H9 (cell line): ENCODE data around the gene HOXB8. TPM values are rescaled to one million over a fixed set of nuclear protein-coding genes. Genes with fewer than 3 reads are reported as not detected.

ENCODE experiments used
- DNase-seq: peaks from one replicate; pipeline ENCODE4 v3.0.0-alpha.2; 2017
- H2AFZ ChIP-seq: one replicate; pipeline ENCODE4 v1.6.1; 2013; ENCODE audit warnings: mild to moderate bottlenecking, low read length, control low read depth, moderate library complexity
- H2AK5ac ChIP-seq: 2 replicates; pipeline ENCODE4 v1.6.1; 2013; ENCODE audit warnings: low read length, control low read depth, mixed read lengths; ENCODE audit not compliant: insufficient read length
- H2BK120ac ChIP-seq: one replicate; pipeline ENCODE4 v1.6.1; 2013; ENCODE audit warnings: low read depth, mild to moderate bottlenecking, low read length, control low read depth, inconsistent platforms; ENCODE audit not compliant: poor library complexity, severe bottlenecking
- H2BK12ac ChIP-seq: 2 replicates; pipeline ENCODE4 v1.6.1; 2013; ENCODE audit warnings: low read length, control low read depth, mixed read lengths, low read depth; ENCODE audit not compliant: insufficient read length
- H2BK15ac ChIP-seq: 2 replicates; pipeline ENCODE4 v1.6.1; 2013; ENCODE audit warnings: low read depth, low read length, control low read depth
- H2BK20ac ChIP-seq: one replicate; pipeline ENCODE4 v1.6.1; 2013; ENCODE audit warnings: low read depth, mild to moderate bottlenecking, low read length, control low read depth, inconsistent platforms; ENCODE audit not compliant: poor library complexity, severe bottlenecking
- H2BK5ac ChIP-seq: 2 replicates; pipeline ENCODE4 v1.6.1; 2013; ENCODE audit warnings: low read length, control low read depth, mixed read lengths; ENCODE audit not compliant: insufficient read length
- H3K14ac ChIP-seq: 2 replicates; pipeline ENCODE4 v1.6.1; 2013; ENCODE audit warnings: low read length, control low read depth; ENCODE audit not compliant: insufficient read depth
- H3K18ac ChIP-seq: 2 replicates; pipeline ENCODE4 v1.6.1; 2013; ENCODE audit warnings: low read depth, mild to moderate bottlenecking, mixed read lengths, low read length, control low read depth; ENCODE audit not compliant: insufficient read length
- H3K23ac ChIP-seq: 2 replicates; pipeline ENCODE4 v1.6.1; 2013; ENCODE audit warnings: low read length, control low read depth, mixed read lengths, low read depth; ENCODE audit not compliant: insufficient read length
- H3K23me2 ChIP-seq: 2 replicates; pipeline ENCODE4 v1.6.1; 2013; ENCODE audit warnings: low read depth, mild to moderate bottlenecking, mixed read lengths, low read length, control low read depth; ENCODE audit not compliant: insufficient read length, poor library complexity, severe bottlenecking
- H3K27ac ChIP-seq: 2 replicates; pipeline ENCODE4 v1.5.1; 2013; ENCODE audit warnings: low read length, control low read depth, mixed read lengths, low read depth; ENCODE audit not compliant: insufficient read length
- H3K27me3 ChIP-seq: 2 replicates; pipeline ENCODE4 v1.6.1; 2013; ENCODE audit warnings: low read length, control low read depth, inconsistent platforms; ENCODE audit not compliant: insufficient read depth
- H3K4ac ChIP-seq: 2 replicates; pipeline ENCODE4 v1.6.1; 2013; ENCODE audit warnings: low read depth, mild to moderate bottlenecking, control low read depth, inconsistent platforms, low read length, moderate library complexity
- H3K4me1 ChIP-seq: 2 replicates; pipeline ENCODE4 v1.6.1; 2013; ENCODE audit warnings: low read length, control low read depth, inconsistent platforms; ENCODE audit not compliant: insufficient read depth
- H3K4me2 ChIP-seq: 2 replicates; pipeline ENCODE4 v1.6.1; 2013; ENCODE audit warnings: low read length, control low read depth, mixed read lengths; ENCODE audit not compliant: insufficient read length, insufficient read depth
- H3K56ac ChIP-seq: 2 replicates; pipeline ENCODE4 v1.6.1; 2013; ENCODE audit warnings: low read depth, mild to moderate bottlenecking, mixed read lengths, low read length, control low read depth; ENCODE audit not compliant: insufficient read length
- H3K79me1 ChIP-seq: 2 replicates; pipeline ENCODE4 v1.6.1; 2013; ENCODE audit warnings: low read depth, mild to moderate bottlenecking, moderate library complexity, low read length, control low read depth, inconsistent platforms; ENCODE audit not compliant: insufficient read depth, poor library complexity, severe bottlenecking
- H3K79me2 ChIP-seq: 2 replicates; pipeline ENCODE4 v1.6.1; 2013; ENCODE audit warnings: low read length, control low read depth, inconsistent platforms; ENCODE audit not compliant: insufficient read depth
- H3K9ac ChIP-seq: 2 replicates; pipeline ENCODE4 v1.6.1; 2013; ENCODE audit warnings: low read length, control low read depth, mixed read lengths; ENCODE audit not compliant: insufficient read length; ENCODE audit errors: extremely low read depth
- H3K9me3 ChIP-seq: one replicate; pipeline ENCODE4 v1.6.1; 2013; ENCODE audit warnings: low read depth, low read length, inconsistent platforms; ENCODE audit not compliant: control insufficient read depth
- H3T11ph ChIP-seq: one replicate; pipeline ENCODE4 v1.6.1; 2013; ENCODE audit warnings: mild to moderate bottlenecking, low read length, control low read depth, inconsistent platforms
- H4K20me1 ChIP-seq: one replicate; pipeline ENCODE4 v1.6.1; 2013; ENCODE audit not compliant: control insufficient read depth, insufficient read length, insufficient read depth
- H4K5ac ChIP-seq: 2 replicates; pipeline ENCODE4 v1.6.1; 2013; ENCODE audit warnings: low read depth, mild to moderate bottlenecking, mixed read lengths, low read length, control low read depth; ENCODE audit not compliant: insufficient read length
- H4K8ac ChIP-seq: replicated peaks from 2 replicates; pipeline ENCODE4 v1.6.1; 2013; ENCODE audit warnings: low read length, control low read depth, mixed read lengths, low read depth; ENCODE audit not compliant: insufficient read length
- H4K91ac ChIP-seq: 2 replicates; pipeline ENCODE4 v1.6.1; 2013; ENCODE audit warnings: low read depth, mild to moderate bottlenecking, moderate library complexity, mixed read lengths, low read length, control low read depth; ENCODE audit not compliant: insufficient read length
- H3K27ac Mint-ChIP-seq, 3 experiments: 2 replicates in 2 of 3; 3 replicates in 1 of 3; pipeline ENCODE4 v1.8.0; 2020 to 2021; ENCODE audit warnings: mixed read lengths in 3 of 3, mild to moderate bottlenecking in 1 of 3, moderate library complexity in 1 of 3
- H3K27me3 Mint-ChIP-seq: 2 replicates; pipeline ENCODE4 v1.8.0; 2021; ENCODE audit warnings: low read depth, mild to moderate bottlenecking, moderate library complexity, mixed read lengths
- H3K36me3 Mint-ChIP-seq, 3 experiments: 2 replicates in 2 of 3; 3 replicates in 1 of 3; pipeline ENCODE4 v1.8.0; 2020 to 2021; ENCODE audit warnings: low read depth in 3 of 3, mixed read lengths in 3 of 3; ENCODE audit not compliant: insufficient read depth in 1 of 3
- H3K4me1 Mint-ChIP-seq, 2 experiments: 2 replicates each; pipeline ENCODE4 v1.8.0; 2020; ENCODE audit warnings: mixed read lengths in 2 of 2
- H3K4me3 Mint-ChIP-seq, 2 experiments: 2 replicates in 1 of 2; 3 replicates in 1 of 2; pipeline ENCODE4 v1.8.0; 2020 to 2021; ENCODE audit warnings: mild to moderate bottlenecking in 2 of 2, mixed read lengths in 2 of 2, moderate library complexity in 1 of 2
- H3K9me3 Mint-ChIP-seq, 2 experiments: 2 replicates in 1 of 2; 3 replicates in 1 of 2; pipeline ENCODE4 v1.8.0; 2020; ENCODE audit warnings: mild to moderate bottlenecking in 2 of 2, mixed read lengths in 2 of 2, moderate library complexity in 1 of 2
- WGBS: extraction: QIAGEN DNeasy Blood & Tissue Kit; methylation state at CpG from one replicate; pipeline ENCODE4 v1.1.7; 2013; ENCODE audit warnings: missing lambda C conversion rate, low lambda C conversion rate, mixed read lengths; ENCODE audit not compliant: insufficient read length; ENCODE audit errors: extremely low coverage; 5-methylcytosine and 5-hydroxymethylcytosine counted together
- total RNA-seq: library from RNA; stranded (reverse); gene quantifications from 2 replicates; pipeline ENCODE4 v1.2.1, GENCODE V29; 2021
- TF ChIP-seq, protein P1 (sequence below): fragments of 200-600 bp; sonication (generic); conservative IDR thresholded peaks from 3 replicates; pipeline ENCODE4 v1.8.0; 2021; ENCODE audit warnings: antibody characterized with exemption, mild to moderate bottlenecking

Gene HOXB8
- total RNA-seq, 1 experiment from 2014 or later: not detected

GRCh38 chr17:48605409-48605919, 9.6 kb downstream of the HOXB8 start:
- Histone ChIP-seq H3K4ac (no peak overlapping the region), H3K79me2 (no peaks in the 10 kb centered on the region), H3K56ac (no peak overlapping the region), H4K5ac (no peak overlapping the region), H4K20me1 (no peaks in the 10 kb centered on the region), H3K9me3 (no peaks in the 10 kb centered on the region), H3T11ph (no peak overlapping the region), H2AK5ac (no peak overlapping the region), H3K23me2 (peaks cover 4% of the 10 kb centered on the region), H3K79me1 (no peaks in the 10 kb centered on the region), H3K23ac (no peak overlapping the region), H4K91ac (no peak overlapping the region), H2BK12ac (no peak overlapping the region), H3K9ac (no peak overlapping the region), H2BK20ac (no peak overlapping the region), H2BK120ac (no peak overlapping the region), H2AFZ (no peak overlapping the region), H2BK15ac (no peak overlapping the region), H3K4me2 (no peak overlapping the region), H3K14ac (no peak overlapping the region), H3K27ac (no peak overlapping the region), H2BK5ac (no peak overlapping the region), H3K18ac (no peak overlapping the region), H3K27me3 (peaks cover 98% of the 10 kb centered on the region), H4K8ac (no peak overlapping the region), H3K4me1 (no peaks in the 10 kb centered on the region)
- TF ChIP-seq, protein P1, sequence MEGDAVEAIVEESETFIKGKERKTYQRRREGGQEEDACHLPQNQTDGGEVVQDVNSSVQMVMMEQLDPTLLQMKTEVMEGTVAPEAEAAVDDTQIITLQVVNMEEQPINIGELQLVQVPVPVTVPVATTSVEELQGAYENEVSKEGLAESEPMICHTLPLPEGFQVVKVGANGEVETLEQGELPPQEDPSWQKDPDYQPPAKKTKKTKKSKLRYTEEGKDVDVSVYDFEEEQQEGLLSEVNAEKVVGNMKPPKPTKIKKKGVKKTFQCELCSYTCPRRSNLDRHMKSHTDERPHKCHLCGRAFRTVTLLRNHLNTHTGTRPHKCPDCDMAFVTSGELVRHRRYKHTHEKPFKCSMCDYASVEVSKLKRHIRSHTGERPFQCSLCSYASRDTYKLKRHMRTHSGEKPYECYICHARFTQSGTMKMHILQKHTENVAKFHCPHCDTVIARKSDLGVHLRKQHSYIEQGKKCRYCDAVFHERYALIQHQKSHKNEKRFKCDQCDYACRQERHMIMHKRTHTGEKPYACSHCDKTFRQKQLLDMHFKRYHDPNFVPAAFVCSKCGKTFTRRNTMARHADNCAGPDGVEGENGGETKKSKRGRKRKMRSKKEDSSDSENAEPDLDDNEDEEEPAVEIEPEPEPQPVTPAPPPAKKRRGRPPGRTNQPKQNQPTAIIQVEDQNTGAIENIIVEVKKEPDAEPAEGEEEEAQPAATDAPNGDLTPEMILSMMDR: no peak
- WGBS: no CpG with 5 or more reads among the region's 10 CpGs
- Mint-ChIP-seq H3K9me3 (peaks cover 2 to 16% of the 10 kb centered on the region in 2 experiments; a peak in 4 of 5 replicates), H3K27me3 (peaks cover 100% of the 10 kb centered on the region), H3K36me3 (no peaks in the 10 kb centered on the region), H3K27ac (no peak overlapping the region), H3K4me1 (peaks cover 0 to 3% of the 10 kb centered on the region in 2 experiments; a peak in 1 of 4 replicates), H3K4me3 (no peak overlapping the region)
- no peak for DNase-seq
